Inflammatory macrophage (primary cell): Measurements from ENCODE around the gene GRB10.

Source experiments
- DNase-seq, 2 donors: peaks; one replicate each; pipeline ENCODE4 v3.0.0-alpha.2; 2020 to 2022

The GRB10 gene

GRCh38 chr7:50718876-50719275 lies 63.8 kb downstream of the GRB10 start:
- DNase-seq: no peak

- DNase-seq: no peak
Observed at GRCh38 chr7:50718311-50718710, 64.4 kb downstream of the GRB10 start.

GRCh38 chr7:50717181-50717580 lies 65.5 kb downstream of the GRB10 start:
- DNase-seq: no peak

GRCh38 chr7:50714857-50715256 lies 67.8 kb downstream of the GRB10 start:
- no peak for DNase-seq

- DNase-seq: no peak
Observed at GRCh38 chr7:50713123-50713965, 69.4 kb downstream of the GRB10 start.

GRCh38 chr7:50712252-50713122 lies 70.2 kb downstream of the GRB10 start:
- no peak for DNase-seq

GRCh38 chr7:50711271-50712175 lies 71.2 kb downstream of the GRB10 start:
- no peak for DNase-seq

- no peak for DNase-seq
Observed at GRCh38 chr7:50710441-50711154, 72.1 kb downstream of the GRB10 start.

- no peak for DNase-seq
Observed at GRCh38 chr7:50709151-50709550, 73.5 kb downstream of the GRB10 start.

- DNase-seq: no peak
Observed at GRCh38 chr7:50707236-50708006, 75.3 kb downstream of the GRB10 start.

GRCh38 chr7:50706469-50706937 lies 76.2 kb downstream of the GRB10 start:
- no peak for DNase-seq

GRCh38 chr7:50704844-50705243 lies 77.9 kb downstream of the GRB10 start:
- no peak for DNase-seq

GRCh38 chr7:50703654-50704053 lies 79.0 kb downstream of the GRB10 start:
- no peak for DNase-seq

- DNase-seq: no peak
Observed at GRCh38 chr7:50699143-50699542, 83.6 kb downstream of the GRB10 start.

- peak in 1 of 2 donors; percentile 4 for DNase-seq
Observed at GRCh38 chr7:50697748-50698147, 84.9 kb downstream of the GRB10 start.

- DNase-seq: peak in 1 of 2 donors; percentile 14
Observed at GRCh38 chr7:50696810-50697582, 85.7 kb downstream of the GRB10 start.

- peak; percentile 22 to 45 for DNase-seq
Observed at GRCh38 chr7:50695026-50695425, 87.7 kb downstream of the GRB10 start.

- DNase-seq: peak in 1 of 2 donors; percentile 39
Observed at GRCh38 chr7:50693455-50694130, 89.1 kb downstream of the GRB10 start.

- no peak for DNase-seq
Observed at GRCh38 chr7:50690541-50691011, 92.1 kb downstream of the GRB10 start.
